ENCODE data around the gene LSAMP.
"Not testable (repeated sequence)": the region's sequence is repeated elsewhere in the genome, so short reads cannot be mapped to it uniquely, and the experiment has no call there.

- TF ChIP-seq CTCF, EZH2 (IDR thresholded peaks at IDR 0.05): not testable (repeated sequence)
Measured at GRCh38 chr3:115844729-115845128, 600.6 kb downstream of the LSAMP start.

All from neural progenitor cell (in vitro differentiated cells).